ENCODE data around the gene CCNC.
A peak's percentile ranks its signal among the peaks of the same experiment; 100 is the strongest.

- peak in 4 of 6 experiments; percentile 16 to 53 (median 44) for TF ChIP-seq CTCF (IDR thresholded peaks at IDR 0.05)
- TF ChIP-seq POLR2A (IDR thresholded peaks at IDR 0.05): no peak
These were observed 20.3 kb upstream of the CCNC start for GRCh38 chr6:99588618-99589289.
